Neuron (in vitro differentiated cells): ENCODE measurements around the gene RAVER1.
"Not testable (repeated sequence)": the region's sequence is repeated elsewhere in the genome, so short reads cannot be mapped to it uniquely, and the experiment has no call there.

Experiments
- H2AFZ ChIP-seq: one replicate; pipeline ENCODE4 v1.6.1; 2013; ENCODE audit warnings: low read depth, mild to moderate bottlenecking, inconsistent platforms, low read length, moderate library complexity
- H3K27me3 ChIP-seq: one replicate; pipeline ENCODE4 v1.6.1; 2013; ENCODE audit warnings: low read length; ENCODE audit not compliant: insufficient read depth
- H3K36me3 ChIP-seq: one replicate; pipeline ENCODE4 v1.6.1; 2013; ENCODE audit warnings: low read length; ENCODE audit not compliant: insufficient read depth
- H3K4me1 ChIP-seq: one replicate; pipeline ENCODE4 v1.6.1; 2013; ENCODE audit warnings: low read length; ENCODE audit not compliant: insufficient read depth
- H3K4me3 ChIP-seq: 2 replicates; pipeline ENCODE4 v1.5.1; 2013; ENCODE audit warnings: mild to moderate bottlenecking, low read length, moderate library complexity
- H3K9me3 ChIP-seq: one replicate; pipeline ENCODE4 v1.6.1; 2013; ENCODE audit warnings: low read length

The RAVER1 gene

GRCh38 chr19:10332965-10333757 lies at the start of gene RAVER1:
RAVER1 (minus strand) TSS chr19:10333529; CDS start chr19:10333507, 22 bp downstream.
- Histone ChIP-seq H3K36me3 (peaks cover 26% of the 10 kb centered on the region), H3K9me3 (no peaks in the 10 kb centered on the region), H3K4me1 (peaks cover 12% of the 10 kb centered on the region), H3K4me3 (peak within 1 kb of the TSS; percentile 79), H2AFZ (peak within 1 kb of the TSS; percentile 20), H3K27me3 (no peaks in the 10 kb centered on the region)

GRCh38 chr19:10383223-10383499 lies 49.8 kb upstream of the RAVER1 start:
- not testable (repeated sequence) for H2AFZ ChIP-seq, H3K9me3 ChIP-seq, H3K4me3 ChIP-seq, H3K27me3 ChIP-seq, H3K36me3 ChIP-seq
- H3K4me1 ChIP-seq: peaks cover 11% of the 10 kb centered on the region

- peak within 1 kb of the TSS; percentile 92 for H2AFZ ChIP-seq
- peak within 1 kb of the TSS; percentile 86 for H3K4me3 ChIP-seq
- H3K27me3 ChIP-seq: no peaks in the 10 kb centered on the region
- H3K4me1 ChIP-seq: peaks cover 11% of the 10 kb centered on the region
- no peaks in the 10 kb centered on the region for H3K9me3 ChIP-seq
- H3K36me3 ChIP-seq: peaks cover 13% of the 10 kb centered on the region
Measured at GRCh38 chr19:10380313-10381102, 47.2 kb upstream of the RAVER1 start, which contains the start of gene TYK2. TYK2 (minus strand) TSS chr19:10380572; CDS start chr19:10378406, 2,166 bp downstream.

- Histone ChIP-seq H3K4me3 (peak overlapping the region; percentile 86), H2AFZ (peak overlapping the region; percentile 92)
Measured at GRCh38 chr19:10379880-10380312, 46.6 kb upstream of the RAVER1 start.

GRCh38 chr19:10378124-10378523 lies 44.8 kb upstream of the RAVER1 start:
- Histone ChIP-seq H3K27me3 (no peaks in the 10 kb centered on the region), H3K36me3 (peaks cover 20% of the 10 kb centered on the region), H3K4me3 (no peak overlapping the region), H3K9me3 (no peaks in the 10 kb centered on the region), H2AFZ (no peak overlapping the region), H3K4me1 (peaks cover 11% of the 10 kb centered on the region)

More at GRCh38 chr19:10379880-10380312, 46.6 kb upstream of the RAVER1 start:
- no peaks in the 10 kb centered on the region for H3K9me3 ChIP-seq
- H3K36me3 ChIP-seq: peaks cover 16% of the 10 kb centered on the region
- no peaks in the 10 kb centered on the region for H3K27me3 ChIP-seq
- peaks cover 11% of the 10 kb centered on the region for H3K4me1 ChIP-seq

GRCh38 chr19:10377140-10377640 lies 43.9 kb upstream of the RAVER1 start:
- H3K27me3 ChIP-seq, H3K9me3 ChIP-seq, H2AFZ ChIP-seq, H3K4me3 ChIP-seq: not testable (repeated sequence)
- Histone ChIP-seq H3K36me3 (peaks cover 22% of the 10 kb centered on the region), H3K4me1 (peaks cover 11% of the 10 kb centered on the region)

- no peak overlapping the region for H3K4me3 ChIP-seq
- peaks cover 29% of the 10 kb centered on the region for H3K36me3 ChIP-seq
- H3K4me1 ChIP-seq: peaks cover 6% of the 10 kb centered on the region
- H3K27me3 ChIP-seq: no peaks in the 10 kb centered on the region
- no peaks in the 10 kb centered on the region for H3K9me3 ChIP-seq
- no peak overlapping the region for H2AFZ ChIP-seq
Measured at GRCh38 chr19:10374931-10375330, 41.6 kb upstream of the RAVER1 start.

GRCh38 chr19:10372690-10373089 lies 39.4 kb upstream of the RAVER1 start:
- peaks cover 38% of the 10 kb centered on the region for H3K36me3 ChIP-seq

GRCh38 chr19:10368101-10368803 lies 34.9 kb upstream of the RAVER1 start:
- Histone ChIP-seq H3K9me3 (peaks cover 7% of the 10 kb centered on the region), H3K36me3 (peaks cover 60% of the 10 kb centered on the region), H2AFZ (no peak overlapping the region), H3K27me3 (no peaks in the 10 kb centered on the region), H3K4me1 (no peaks in the 10 kb centered on the region), H3K4me3 (no peak overlapping the region)

More at GRCh38 chr19:10372690-10373089, 39.4 kb upstream of the RAVER1 start:
- Histone ChIP-seq H3K4me3 (no peak overlapping the region), H2AFZ (no peak overlapping the region), H3K4me1 (no peaks in the 10 kb centered on the region), H3K9me3 (peaks cover 7% of the 10 kb centered on the region), H3K27me3 (no peaks in the 10 kb centered on the region)

GRCh38 chr19:10366950-10367512 lies 33.7 kb upstream of the RAVER1 start:
- not testable (repeated sequence) for H3K4me1 ChIP-seq, H3K9me3 ChIP-seq
- H3K36me3 ChIP-seq: peaks cover 64% of the 10 kb centered on the region

GRCh38 chr19:10365518-10365917 lies 32.2 kb upstream of the RAVER1 start:
- H3K36me3 ChIP-seq: peaks cover 72% of the 10 kb centered on the region
- no peak overlapping the region for H2AFZ ChIP-seq
- H3K27me3 ChIP-seq: no peaks in the 10 kb centered on the region
- H3K4me3 ChIP-seq: no peak overlapping the region
- no peaks in the 10 kb centered on the region for H3K4me1 ChIP-seq
- H3K9me3 ChIP-seq: peaks cover 7% of the 10 kb centered on the region

More at GRCh38 chr19:10366950-10367512, 33.7 kb upstream of the RAVER1 start:
- not testable (repeated sequence) for H3K4me3 ChIP-seq, H3K27me3 ChIP-seq, H2AFZ ChIP-seq

- Histone ChIP-seq H3K27me3 (no peaks in the 10 kb centered on the region), H3K9me3 (peaks cover 7% of the 10 kb centered on the region), H3K4me3 (no peak overlapping the region), H2AFZ (no peak overlapping the region), H3K4me1 (no peaks in the 10 kb centered on the region), H3K36me3 (peaks cover 73% of the 10 kb centered on the region)
Measured at GRCh38 chr19:10364644-10365043, 31.3 kb upstream of the RAVER1 start.
